DND-41 (cell line): Measurements from ENCODE around the gene MAP1LC3B2.

ENCODE experiments used
- ATAC-seq: fragments of 200-7000 bp; cut with Tn5 transposase; 3 replicates; pipeline ENCODE4 v1.9.1; 2021; ENCODE audit warnings: low read depth; ENCODE audit not compliant: insufficient read depth
- DNase-seq: peaks from one replicate; pipeline ENCODE4 v3.0.0-alpha.2; 2020
- H2AFZ ChIP-seq: 2 replicates; pipeline ENCODE4 v1.6.0; 2012; ENCODE audit warnings: low read depth, low read length
- H3K27ac ChIP-seq: 2 replicates; pipeline ENCODE4 v1.5.1; 2012; ENCODE audit warnings: low read length, inconsistent platforms
- H3K27me3 ChIP-seq: fragments of 200-600 bp; sonication (generic); 2 replicates; pipeline ENCODE4 v1.6.0; 2012; ENCODE audit warnings: low read length, mild to moderate bottlenecking, inconsistent platforms; ENCODE audit not compliant: insufficient read depth, poor library complexity
- H3K36me3 ChIP-seq: 2 replicates; pipeline ENCODE4 v1.5.1; 2012; ENCODE audit warnings: low read length, inconsistent platforms; ENCODE audit not compliant: insufficient read depth
- H3K4me1 ChIP-seq: 2 replicates; pipeline ENCODE4 v1.5.1; 2012; ENCODE audit warnings: mild to moderate bottlenecking, low read length; ENCODE audit not compliant: insufficient read depth
- H3K4me2 ChIP-seq: 2 replicates; pipeline ENCODE4 v1.6.0; 2012; ENCODE audit warnings: mild to moderate bottlenecking, moderate library complexity, low read length, inconsistent platforms; ENCODE audit not compliant: insufficient read depth
- H3K4me3 ChIP-seq, 2 experiments: fragments of 200-600 bp in 1 of 2; shearing (Covaris generic) in 1 of 2; 2 replicates each; pipeline ENCODE4 v1.5.1; 2012 to 2016; ENCODE audit warnings: inconsistent platforms in 2 of 2, low read length in 2 of 2, mild to moderate bottlenecking in 2 of 2, low read depth in 1 of 2, moderate library complexity in 1 of 2
- H3K79me2 ChIP-seq: 2 replicates; pipeline ENCODE4 v1.6.0; 2012; ENCODE audit warnings: low read length, inconsistent platforms; ENCODE audit not compliant: insufficient read depth
- H3K9ac ChIP-seq: 2 replicates; pipeline ENCODE4 v1.6.0; 2012; ENCODE audit warnings: low read depth, mild to moderate bottlenecking, inconsistent platforms, low read length, moderate library complexity
- H3K9me3 ChIP-seq: 2 replicates; pipeline ENCODE4 v1.5.1; 2012; ENCODE audit warnings: low read length, moderate library complexity, mild to moderate bottlenecking, inconsistent platforms; ENCODE audit not compliant: insufficient read depth, severe bottlenecking
- H4K20me1 ChIP-seq: 2 replicates; pipeline ENCODE4 v1.6.0; 2012; ENCODE audit warnings: low read length; ENCODE audit not compliant: insufficient read depth
- CTCF ChIP-seq: IDR thresholded peaks from 2 replicates; pipeline ENCODE4 v1.5.1; 2012; ENCODE audit warnings: borderline replicate concordance, low read length, moderate library complexity, mild to moderate bottlenecking; ENCODE audit not compliant: poor library complexity, severe bottlenecking; ENCODE audit errors: extremely low read depth
- EZH2 ChIP-seq: IDR thresholded peaks from 3 replicates; pipeline ENCODE4 v1.6.1; 2012; ENCODE audit warnings: borderline replicate concordance, low read depth, mild to moderate bottlenecking, moderate library complexity, low read length, inconsistent platforms; ENCODE audit not compliant: severe bottlenecking

Gene MAP1LC3B2

DNA sequence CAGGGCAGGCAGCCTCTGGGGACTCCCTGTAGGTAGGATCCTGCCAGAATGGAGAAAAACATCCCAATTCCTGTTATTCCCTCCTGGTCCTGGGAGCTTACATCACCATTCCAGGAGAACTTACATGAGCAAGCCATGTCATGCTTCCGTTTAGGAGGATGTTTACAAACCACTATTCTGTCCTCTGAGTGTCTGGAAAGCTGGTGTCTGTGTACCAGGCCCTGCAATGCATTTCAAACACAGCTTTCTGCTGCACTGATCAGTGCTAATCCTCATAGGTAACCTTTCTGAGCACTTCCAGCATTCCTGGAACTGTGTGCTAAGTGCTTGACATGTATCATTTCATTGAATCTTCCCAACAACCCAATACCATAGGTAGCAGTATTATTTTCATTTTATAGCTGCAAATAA lies 19.8 kb upstream of the MAP1LC3B2 start:
- ATAC-seq = no peak
- no peak overlapping the region for H2AFZ ChIP-seq

DNA sequence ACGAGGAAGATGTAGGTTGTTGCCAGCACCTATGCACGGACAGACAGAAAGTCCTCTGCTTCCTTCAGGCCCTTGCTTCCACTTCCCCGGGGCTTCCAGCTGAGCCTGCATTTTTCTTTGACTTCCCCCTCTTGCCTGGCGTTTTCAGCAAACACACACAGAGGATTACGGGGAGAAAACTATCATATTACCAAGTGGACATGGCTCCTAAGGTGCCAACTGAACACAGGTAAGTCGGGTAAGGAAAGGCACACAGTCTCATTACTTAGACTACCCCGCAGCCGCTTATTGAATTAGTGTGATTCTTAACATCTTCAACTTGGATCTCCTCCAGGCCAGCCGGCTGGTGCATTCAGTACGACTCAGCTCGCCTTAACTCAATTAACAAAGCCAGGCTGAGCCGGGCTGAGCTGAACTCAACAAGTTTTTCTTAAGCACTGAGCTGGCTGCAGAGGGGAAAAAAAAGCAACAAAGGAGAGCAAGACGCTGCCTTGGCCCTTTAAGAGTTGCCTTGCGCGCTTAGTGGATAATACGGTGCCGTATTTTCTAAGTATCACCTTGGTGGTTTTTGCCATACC lies 19.2 kb upstream of the MAP1LC3B2 start:
- Histone ChIP-seq H3K27ac (no peak overlapping the region), H3K27me3 (no peaks in the 10 kb centered on the region), H3K4me2 (no peak overlapping the region), H3K9ac (no peak overlapping the region), H3K4me3 (no peak overlapping the region), H3K79me2 (no peaks in the 10 kb centered on the region), H3K4me1 (no peaks in the 10 kb centered on the region), H2AFZ (no peak overlapping the region), H3K36me3 (no peaks in the 10 kb centered on the region), H3K9me3 (no peaks in the 10 kb centered on the region), H4K20me1 (no peaks in the 10 kb centered on the region)
- TF ChIP-seq CTCF (no peak), EZH2 (no peak)
- DNase-seq (no peak), ATAC-seq (no peak)

More for the DNA sequence above, 19.8 kb upstream of the MAP1LC3B2 start:
- no peak overlapping the region for H3K27ac ChIP-seq
- H3K79me2 ChIP-seq = no peaks in the 10 kb centered on the region
- H3K9ac ChIP-seq = no peak overlapping the region
- H3K4me3 ChIP-seq = no peak overlapping the region
- no peaks in the 10 kb centered on the region for H4K20me1 ChIP-seq
- no peak for DNase-seq
- H3K4me1 ChIP-seq = peaks cover 2% of the 10 kb centered on the region; the same call in 1 of the 2 replicates
- TF ChIP-seq EZH2 (no peak), CTCF (no peak)
- no peaks in the 10 kb centered on the region for H3K9me3 ChIP-seq
- H3K27me3 ChIP-seq = no peaks in the 10 kb centered on the region
- H3K4me2 ChIP-seq = no peak overlapping the region
- H3K36me3 ChIP-seq = no peaks in the 10 kb centered on the region

GRCh38 chr12:116540622-116541152 lies 18.5 kb upstream of the MAP1LC3B2 start:
- H3K27me3 ChIP-seq = no peaks in the 10 kb centered on the region
- no peak for ATAC-seq

More at GRCh38 chr12:116540622-116541152, 18.5 kb upstream of the MAP1LC3B2 start:
- Histone ChIP-seq H3K27ac (no peak overlapping the region), H3K9me3 (no peaks in the 10 kb centered on the region), H2AFZ (no peak overlapping the region), H3K4me2 (no peak overlapping the region), H3K36me3 (no peaks in the 10 kb centered on the region), H3K9ac (no peak overlapping the region), H3K79me2 (no peaks in the 10 kb centered on the region), H3K4me1 (no peaks in the 10 kb centered on the region), H4K20me1 (no peaks in the 10 kb centered on the region), H3K4me3 (no peak overlapping the region)
- TF ChIP-seq CTCF (no peak), EZH2 (no peak)
- no peak for DNase-seq
